ENCODE data around the gene TMC5. TPM values are rescaled to one million over a fixed set of nuclear protein-coding genes. Genes with fewer than 3 reads are reported as not detected.

TMC5 gene
- total RNA-seq, 1 experiment from 2014 or later, result 15.7 TPM

GRCh38 chr16:19490619-19491018 lies 72.9 kb downstream of the TMC5 start (continued):
- TF ChIP-seq CTCF (IDR thresholded peaks at IDR 0.05 in 2 of 3, conservative IDR thresholded peaks at IDR 0.05 in 1 of 3; ENCODE audit: borderline replicate concordance in 1 of 3, insufficient read depth in 1 of 3, low read depth in 2 of 3, low read length in 2 of 3) (no peak), JUND (IDR thresholded peaks at IDR 0.05) (no peak), ATF3 (IDR thresholded peaks at IDR 0.05) (no peak), YY1 (IDR thresholded peaks at IDR 0.05; ENCODE audit: extremely low read depth, insufficient replicate concordance, low read depth, low read length) (no peak), SIN3A (IDR thresholded peaks at IDR 0.05; ENCODE audit: low read depth) (no peak)

GRCh38 chr16:19497176-19497575 lies 79.5 kb downstream of the TMC5 start:
- Histone ChIP-seq H3K27ac (ENCODE audit: low read depth, low read length) (no peak overlapping the region), H3K79me2 (ENCODE audit: insufficient read depth, low read length) (no peaks in the 10 kb centered on the region), H3K4me2 (ENCODE audit: low read length) (no peak overlapping the region), H3K27me3 (ENCODE audit: insufficient read depth, low read length) (no peaks in the 10 kb centered on the region), H3K9ac (ENCODE audit: low read length) (no peak overlapping the region), H3K9me2 (ENCODE audit: insufficient read depth) (no peaks in the 10 kb centered on the region), H3K4me1 (ENCODE audit: control insufficient read depth in 1 of 2, insufficient read depth in 2 of 2, low read length in 2 of 2) (no peaks in the 10 kb centered on the region), H4K20me1 (ENCODE audit: insufficient read depth) (no peaks in the 10 kb centered on the region), H2AFZ (ENCODE audit: low read depth, low read length, poor library complexity, severe bottlenecking) (no peak overlapping the region), H3K9me3 (ENCODE audit: control insufficient read depth in 1 of 2, insufficient read depth in 1 of 2, low read depth in 1 of 2, low read length in 2 of 2) (no peaks in the 10 kb centered on the region), H3K4me3 (replicated peaks in 1 of 2; ENCODE audit: low read depth in 1 of 2, low read length in 2 of 2) (no peak overlapping the region), H3K36me3 (ENCODE audit: control insufficient read depth in 1 of 2, insufficient read depth in 2 of 2, low read length in 2 of 2) (peaks cover 0 to 11% of the 10 kb centered on the region in 2 experiments; a peak in 2 of 4 replicates)
- intact Hi-C loops (cut with micrococcal nuclease), result no loop called here
- TF ChIP-seq EZH2 (IDR thresholded peaks at IDR 0.05), result no peak
- TF ChIP-seq EZH2phosphoT487 (IDR thresholded peaks at IDR 0.05; ENCODE audit: borderline replicate concordance), result no peak
- no peak for TF ChIP-seq SIN3A (IDR thresholded peaks at IDR 0.05; ENCODE audit: low read depth)
- TF ChIP-seq SP1 (IDR thresholded peaks at IDR 0.05; ENCODE audit: low read depth), result no peak
- TF ChIP-seq MAX (IDR thresholded peaks at IDR 0.05), result no peak
- TF ChIP-seq ATF3 (IDR thresholded peaks at IDR 0.05), result no peak
- no peak for TF ChIP-seq REST (IDR thresholded peaks at IDR 0.05; ENCODE audit: low read depth)
- TF ChIP-seq CBX3 (IDR thresholded peaks at IDR 0.05; ENCODE audit: low read depth), result no peak
- no peak for TF ChIP-seq ZBTB33 (IDR thresholded peaks at IDR 0.05; ENCODE audit: extremely low read depth, insufficient replicate concordance, low read length)
- no peak for TF ChIP-seq YY1 (IDR thresholded peaks at IDR 0.05; ENCODE audit: extremely low read depth, insufficient replicate concordance, low read depth, low read length)
- no peak for TF ChIP-seq ELF1 (IDR thresholded peaks at IDR 0.05; ENCODE audit: borderline replicate concordance, low read depth)
- no TSS peak for BruUV-seq (replicated peaks)
- ChIA-PET RAD21 (ENCODE audit: low non-redundant PET in 1 of 2, low total read pairs in 2 of 2, uncharacterized antibody in 2 of 2, unreplicated experiment in 2 of 2) (no interaction called here), POLR2A (no interaction called here), CTCF (no interaction called here)
- DNase-seq (ENCODE audit: low read depth, low spot score) (no peak), ATAC-seq (no peak)
